Liver (tissue), 9 donors: Measurements from ENCODE around the gene TDRD9. TPM values are rescaled to one million over a fixed set of nuclear protein-coding genes. Genes with fewer than 3 reads are reported as not detected.

Source experiments
- DNase-seq: peaks from one replicate; pipeline ENCODE4 v3.0.0-alpha.2; 2017; ENCODE audit warnings: low spot score
- H3K27ac ChIP-seq, 2 donors: one replicate each; pipeline ENCODE4 v1.7.0; 2013; ENCODE audit warnings: inconsistent platforms in 2 of 2, low read length in 2 of 2, control low read depth in 1 of 2, low read depth in 1 of 2, mild to moderate bottlenecking in 1 of 2
- H3K27me3 ChIP-seq, 4 donors: one replicate each; pipeline versions ENCODE4 v1.6.1 to v1.7.0; 2013; ENCODE audit warnings: low read length in 3 of 4, inconsistent platforms in 1 of 4, mild to moderate bottlenecking in 1 of 4, moderate library complexity in 1 of 4; ENCODE audit not compliant: control insufficient read depth in 4 of 4, insufficient read depth in 4 of 4
- H3K36me3 ChIP-seq, 4 donors: one replicate each; pipeline versions ENCODE4 v1.6.1 to v1.7.0; 2013; ENCODE audit warnings: low read length in 3 of 4, mild to moderate bottlenecking in 3 of 4, low read depth in 1 of 4, moderate library complexity in 1 of 4; ENCODE audit not compliant: control insufficient read depth in 4 of 4, insufficient read depth in 3 of 4
- H3K4me1 ChIP-seq, 4 donors: one replicate each; pipeline versions ENCODE4 v1.6.1 to v1.7.0; 2013; ENCODE audit warnings: low read length in 3 of 4, mild to moderate bottlenecking in 3 of 4, moderate library complexity in 1 of 4; ENCODE audit not compliant: control insufficient read depth in 4 of 4, insufficient read depth in 4 of 4
- H3K4me3 ChIP-seq, 3 donors: one replicate each; pipeline versions ENCODE4 v1.6.1 to v1.7.0; 2013; ENCODE audit warnings: low read length in 3 of 3, control low read depth in 1 of 3, low read depth in 1 of 3, mild to moderate bottlenecking in 1 of 3
- H3K9ac ChIP-seq, 2 donors: one replicate each; pipeline ENCODE4 v1.7.0; 2013; ENCODE audit warnings: low read length in 2 of 2, mild to moderate bottlenecking in 2 of 2, moderate library complexity in 2 of 2, control low read depth in 1 of 2, low read depth in 1 of 2
- H3K9me3 ChIP-seq, 4 donors: one replicate each; pipeline versions ENCODE4 v1.6.1 to v1.7.0; 2013; ENCODE audit warnings: low read length in 3 of 4; ENCODE audit not compliant: control insufficient read depth in 4 of 4
- ATF3 ChIP-seq: IDR thresholded peaks from 2 replicates; pipeline ENCODE4 v1.6.1; 2016; ENCODE audit warnings: antibody characterized with exemption
- CTCF ChIP-seq: fragments of 150-350 bp; IDR thresholded peaks from 2 replicates; pipeline ENCODE4 v1.5.1; 2017; ENCODE audit warnings: improper control_type of control experiment, low read depth, low read length; ENCODE audit not compliant: missing input control
- EGR1 ChIP-seq, 2 donors: IDR thresholded peaks; 2 replicates each; pipeline ENCODE4 v1.6.1; 2016 to 2018; ENCODE audit warnings: antibody characterized with exemption in 2 of 2, low read depth in 2 of 2
- FOXA1 ChIP-seq: IDR thresholded peaks from 2 replicates; pipeline ENCODE4 v1.6.1; 2016; ENCODE audit warnings: antibody characterized with exemption
- FOXA2 ChIP-seq: IDR thresholded peaks from 2 replicates; pipeline ENCODE4 v1.6.1; 2016; ENCODE audit warnings: antibody characterized with exemption
- GABPA ChIP-seq, 2 donors: IDR thresholded peaks in 1 of 2; conservative IDR thresholded peaks in 1 of 2; 2 replicates each; pipeline ENCODE4 v1.6.1; 2016; ENCODE audit warnings: antibody characterized with exemption in 2 of 2, mild to moderate bottlenecking in 1 of 2, moderate library complexity in 1 of 2
- HNF4A ChIP-seq, 2 donors: conservative IDR thresholded peaks; 2 replicates each; pipeline ENCODE4 v1.6.1; 2016; ENCODE audit warnings: antibody characterized with exemption in 2 of 2, mild to moderate bottlenecking in 2 of 2
- HNF4G ChIP-seq: IDR thresholded peaks from 2 replicates; pipeline ENCODE4 v1.6.1; 2016; ENCODE audit warnings: antibody characterized with exemption
- JUND ChIP-seq, 2 donors: IDR thresholded peaks; 2 replicates each; pipeline ENCODE4 v1.6.1; 2016; ENCODE audit warnings: antibody characterized with exemption in 2 of 2
- MAX ChIP-seq: IDR thresholded peaks from 2 replicates; pipeline ENCODE4 v1.6.1; 2016; ENCODE audit warnings: antibody characterized with exemption
- NR2F2 ChIP-seq: IDR thresholded peaks from 2 replicates; pipeline ENCODE4 v1.6.1; 2016; ENCODE audit warnings: antibody characterized with exemption
- REST ChIP-seq: IDR thresholded peaks from 2 replicates; pipeline ENCODE4 v1.6.1; 2016; ENCODE audit warnings: antibody characterized with exemption, mild to moderate bottlenecking
- RXRA ChIP-seq, 2 donors: IDR thresholded peaks; 2 replicates each; pipeline ENCODE4 v1.6.1; 2017 to 2018; ENCODE audit warnings: antibody characterized with exemption in 2 of 2, mild to moderate bottlenecking in 1 of 2
- YY1 ChIP-seq: IDR thresholded peaks from 2 replicates; pipeline ENCODE4 v1.6.1; 2016; ENCODE audit warnings: antibody characterized with exemption, mild to moderate bottlenecking
- ZBTB33 ChIP-seq: IDR thresholded peaks from 2 replicates; pipeline ENCODE4 v1.6.1; 2016; ENCODE audit warnings: antibody characterized with exemption
- WGBS: extraction: QIAGEN DNeasy Blood & Tissue Kit; methylation state at CpG from one replicate; pipeline ENCODE4 v1.1.7; 2013; 5-methylcytosine and 5-hydroxymethylcytosine counted together
- polyA plus RNA-seq, 2 donors: library from polyadenylated mRNA; stranded (reverse) in 1 of 2; unstranded in 1 of 2; fragments of 200-250 nt in 1 of 2; fragments of >200 nt in 1 of 2; fragmentation: Nextera tagmentation in 1 of 2; extraction: Ambion mirVana in 1 of 2; gene quantifications; one replicate each; pipeline versions ENCODE4 v1.2.1 to v1.2.3, GENCODE V29; 2013 to 2015
- total RNA-seq, 2 donors: library from RNA; depleted of rRNA; stranded (reverse); fragments of >200 nt; gene quantifications; one replicate each; pipeline ENCODE4 v1.2.3, GENCODE V29; 2014
- donor health status: healthy.
- donor health status: healthy.
- donor health status: healthy.
- donor health status: healthy.
- donor health status: healthy.

Gene TDRD9
- total and polyA plus RNA-seq, 4 donors, result 0.12 to 1.0 (median 0.46) TPM

GRCh38 chr14:103890821-103891666, 37.2 kb upstream of the TDRD9 start (continued):
- peak; percentile 62 for TF ChIP-seq ZBTB33
- TF ChIP-seq NR2F2, result peak; percentile 63
- peak in 1 of 2 donors; percentile 37 for TF ChIP-seq JUND (IDR thresholded peaks at IDR 0.05)
- peak; percentile 41 for TF ChIP-seq REST

- peak overlapping the region; percentile 78 to 80 for H3K27ac ChIP-seq
- H3K9ac ChIP-seq, result peak overlapping the region in 1 of 2 donors; percentile 35
- no peak for TF ChIP-seq HNF4G
- TF ChIP-seq MAX, result no peak
- no peak for TF ChIP-seq CTCF
- TF ChIP-seq GABPA (IDR thresholded peaks at IDR 0.05 in 1 of 2, conservative IDR thresholded peaks at IDR 0.05 in 1 of 2), result no peak
- no peak for TF ChIP-seq RXRA (IDR thresholded peaks at IDR 0.05)
- TF ChIP-seq NR2F2, result no peak
- no peak for TF ChIP-seq FOXA2
- no peak for TF ChIP-seq EGR1 (IDR thresholded peaks at IDR 0.05; ENCODE audit: low read depth in 2 of 2)
- no peak for TF ChIP-seq ZBTB33
- TF ChIP-seq FOXA1, result no peak
- no peak for TF ChIP-seq REST
- TF ChIP-seq JUND (IDR thresholded peaks at IDR 0.05), result no peak
- TF ChIP-seq ATF3, result no peak
- TF ChIP-seq HNF4A (conservative IDR thresholded peaks at IDR 0.05), result no peak
- TF ChIP-seq YY1, result no peak
- no peaks in the 10 kb centered on the region for H3K36me3 ChIP-seq
- H3K9me3 ChIP-seq, result no peaks in the 10 kb centered on the region
- H3K4me1 ChIP-seq, result peaks cover 29 to 57% (median 51%) of the 10 kb centered on the region in 4 donors
- H3K27me3 ChIP-seq, result no peaks in the 10 kb centered on the region
- 78% methylated on average over 15 of the region's 15 CpGs for WGBS
- no peak overlapping the region for H3K4me3 ChIP-seq
- DNase-seq, result no peak
Measured at GRCh38 chr14:103891667-103892215, 36.5 kb upstream of the TDRD9 start.
